HepG2 (cell line): ENCODE measurements around the gene CHID1. TPM values are rescaled to one million over a fixed set of nuclear protein-coding genes. Genes with fewer than 3 reads are reported as not detected.

Source experiments
- AKAP8 ChIP-seq: sonication (generic); formaldehyde crosslinking; IDR thresholded peaks from 2 replicates; pipeline ENCODE4 v1.5.1; 2020; ENCODE audit warnings: mild to moderate bottlenecking, missing genetic modification reagents
- FOXC1 ChIP-seq: sonication (generic); formaldehyde crosslinking; IDR thresholded peaks from 2 replicates; pipeline ENCODE4 v1.8.0; 2022; ENCODE audit warnings: mild to moderate bottlenecking, missing genetic modification reagents, borderline replicate concordance
- FOXK1 ChIP-seq: sonication (generic); formaldehyde crosslinking; IDR thresholded peaks from 2 replicates; pipeline ENCODE4 v1.4.0; 2020; ENCODE audit warnings: low read depth, missing genetic modification reagents, borderline replicate concordance
- FOXP4 ChIP-seq: sonication (generic); formaldehyde crosslinking; IDR thresholded peaks from 2 replicates; pipeline ENCODE4 v1.4.0; 2020; ENCODE audit warnings: missing genetic modification reagents
- KLF12 ChIP-seq: sonication (generic); formaldehyde crosslinking; IDR thresholded peaks from 2 replicates; pipeline ENCODE4 v1.4.0; 2020; ENCODE audit warnings: missing genetic modification reagents, borderline replicate concordance
- KLF16 ChIP-seq, 2 experiments: sonication (generic) in 1 of 2; formaldehyde crosslinking in 1 of 2; IDR thresholded peaks; 2 replicates each; pipeline versions ENCODE4 v1.6.1 to v1.8.0; 2016 to 2023; ENCODE audit warnings: missing genetic modification reagents in 2 of 2, missing compliant biosample characterization in 1 of 2
- NFE2L2 ChIP-seq: fragments of 150-350 bp; IDR thresholded peaks from 2 replicates; pipeline ENCODE4 v1.6.1; 2014; ENCODE audit warnings: low read length
- RAD21 ChIP-seq: fragments of 450-650 bp; formaldehyde crosslinking; IDR thresholded peaks from 2 replicates; pipeline ENCODE4 v1.5.0; 2020; ENCODE audit warnings: mild to moderate bottlenecking
- SNAPC2 ChIP-seq: sonication (generic); formaldehyde crosslinking; IDR thresholded peaks from 2 replicates; pipeline ENCODE4 v1.8.1; 2022; ENCODE audit warnings: mild to moderate bottlenecking, missing genetic modification reagents
- SOX13 ChIP-seq, 3 experiments: fragments of 450-650 bp in 1 of 3; sonication (generic) in 1 of 3; formaldehyde crosslinking in 1 of 3; IDR thresholded peaks in 2 of 3; conservative IDR thresholded peaks in 1 of 3; 2 replicates each; pipeline versions ENCODE4 v1.5.0 to v1.6.1; 2016 to 2020; ENCODE audit warnings: antibody characterized with exemption in 1 of 3, mild to moderate bottlenecking in 1 of 3, missing compliant biosample characterization in 1 of 3, missing genetic modification reagents in 1 of 3, moderate library complexity in 1 of 3
- TMF1 ChIP-seq: sonication (generic); formaldehyde crosslinking; IDR thresholded peaks from 2 replicates; pipeline ENCODE4 v1.8.1; 2022; ENCODE audit warnings: low read depth, missing genetic modification reagents
- TRIM24 ChIP-seq: sonication (generic); formaldehyde crosslinking; IDR thresholded peaks from 2 replicates; pipeline ENCODE4 v1.8.0; 2022; ENCODE audit warnings: mild to moderate bottlenecking, missing genetic modification reagents
- ZFP82 ChIP-seq: sonication (generic); formaldehyde crosslinking; IDR thresholded peaks from 2 replicates; pipeline ENCODE4 v1.5.1; 2020; ENCODE audit warnings: mild to moderate bottlenecking, missing genetic modification reagents, borderline replicate concordance
- ZKSCAN1 ChIP-seq: fragments of 150-350 bp; IDR thresholded peaks from 2 replicates; pipeline ENCODE4 v1.6.1; 2014; ENCODE audit warnings: low read length
- ZNF282 ChIP-seq: fragments of 450-650 bp; IDR thresholded peaks from 2 replicates; pipeline ENCODE4 v1.6.1; 2018; ENCODE audit not compliant: partially characterized antibody
- ZNF33B ChIP-seq: sonication (generic); formaldehyde crosslinking; IDR thresholded peaks from 2 replicates; pipeline ENCODE4 v1.5.1; 2020; ENCODE audit warnings: mild to moderate bottlenecking, missing genetic modification reagents
- ZNF451 ChIP-seq: sonication (generic); formaldehyde crosslinking; IDR thresholded peaks from 2 replicates; pipeline ENCODE4 v1.5.0; 2020; ENCODE audit warnings: mild to moderate bottlenecking, missing genetic modification reagents
- ZNF468 ChIP-seq: sonication (generic); formaldehyde crosslinking; IDR thresholded peaks from 2 replicates; pipeline ENCODE4 v1.8.0; 2022; ENCODE audit warnings: mild to moderate bottlenecking, moderate library complexity, missing genetic modification reagents
- ZNF501 ChIP-seq: sonication (generic); formaldehyde crosslinking; IDR thresholded peaks from 2 replicates; pipeline ENCODE4 v1.5.1; 2020; ENCODE audit warnings: mild to moderate bottlenecking, moderate library complexity, missing genetic modification reagents
- ZNF546 ChIP-seq: sonication (generic); formaldehyde crosslinking; conservative IDR thresholded peaks from 2 replicates; pipeline ENCODE4 v1.8.1; 2023; ENCODE audit warnings: mild to moderate bottlenecking, missing genetic modification reagents
- ZNF557 ChIP-seq: sonication (generic); formaldehyde crosslinking; IDR thresholded peaks from 2 replicates; pipeline ENCODE4 v1.4.0; 2020; ENCODE audit warnings: missing genetic modification reagents
- ZNF704 ChIP-seq: sonication (generic); formaldehyde crosslinking; IDR thresholded peaks from 2 replicates; pipeline ENCODE4 v1.8.1; 2023; ENCODE audit warnings: mild to moderate bottlenecking, inconsistent platforms, moderate library complexity, missing genetic modification reagents, borderline replicate concordance
- ZNF713 ChIP-seq: sonication (generic); formaldehyde crosslinking; IDR thresholded peaks from 2 replicates; pipeline ENCODE4 v1.4.0; 2020; ENCODE audit warnings: mild to moderate bottlenecking, missing genetic modification reagents
- ZNF839 ChIP-seq: sonication (generic); formaldehyde crosslinking; IDR thresholded peaks from 2 replicates; pipeline ENCODE4 v1.4.0; 2020; ENCODE audit warnings: missing genetic modification reagents, mild to moderate bottlenecking, borderline replicate concordance
- ZSCAN22 ChIP-seq: sonication (generic); formaldehyde crosslinking; IDR thresholded peaks from 2 replicates; pipeline ENCODE4 v1.4.0; 2020; ENCODE audit warnings: mild to moderate bottlenecking, missing genetic modification reagents
- polyA plus RNA-seq, 8 experiments: library from polyadenylated mRNA; depleted of rRNA in 3 of 8; stranded (reverse) in 7 of 8; unstranded in 1 of 8; fragments of >200 nt; fragmentation: Illumina TruSeq in 4 of 8; extraction: Trizol in 4 of 8; gene quantifications; 2 replicates each; pipeline versions ENCODE4 v1.2.1 to v1.2.3, GENCODE V29; 2011 to 2016; ENCODE audit warnings: low read depth in 4 of 8, missing spikeins in 1 of 8, mixed read lengths in 1 of 8; ENCODE audit not compliant: insufficient read depth in 1 of 8
- total RNA-seq, 5 experiments: library from RNA; depleted of rRNA; stranded (reverse); fragments of >200 nt; fragmentation: Illumina TruSeq; extraction: Trizol; gene quantifications; 2 replicates each; pipeline ENCODE4 v1.2.3, GENCODE V29; 2016; ENCODE audit warnings: low read depth in 1 of 5
- TF ChIP-seq, protein P1 (sequence below), 2 experiments: fragments of 450-650 bp in 1 of 2; sonication (generic) in 1 of 2; formaldehyde crosslinking; IDR thresholded peaks; 2 replicates each; pipeline versions ENCODE4 v1.5.0 to v1.8.0; 2020 to 2022; ENCODE audit warnings: mild to moderate bottlenecking in 1 of 2, missing genetic modification reagents in 1 of 2

The CHID1 gene
- total and polyA plus RNA-seq, 2 of the 13 experiments (the other 11 are each of a cell fraction or from before 2014, with no cell fraction given), result 65.1 to 93.6 TPM

DNA sequence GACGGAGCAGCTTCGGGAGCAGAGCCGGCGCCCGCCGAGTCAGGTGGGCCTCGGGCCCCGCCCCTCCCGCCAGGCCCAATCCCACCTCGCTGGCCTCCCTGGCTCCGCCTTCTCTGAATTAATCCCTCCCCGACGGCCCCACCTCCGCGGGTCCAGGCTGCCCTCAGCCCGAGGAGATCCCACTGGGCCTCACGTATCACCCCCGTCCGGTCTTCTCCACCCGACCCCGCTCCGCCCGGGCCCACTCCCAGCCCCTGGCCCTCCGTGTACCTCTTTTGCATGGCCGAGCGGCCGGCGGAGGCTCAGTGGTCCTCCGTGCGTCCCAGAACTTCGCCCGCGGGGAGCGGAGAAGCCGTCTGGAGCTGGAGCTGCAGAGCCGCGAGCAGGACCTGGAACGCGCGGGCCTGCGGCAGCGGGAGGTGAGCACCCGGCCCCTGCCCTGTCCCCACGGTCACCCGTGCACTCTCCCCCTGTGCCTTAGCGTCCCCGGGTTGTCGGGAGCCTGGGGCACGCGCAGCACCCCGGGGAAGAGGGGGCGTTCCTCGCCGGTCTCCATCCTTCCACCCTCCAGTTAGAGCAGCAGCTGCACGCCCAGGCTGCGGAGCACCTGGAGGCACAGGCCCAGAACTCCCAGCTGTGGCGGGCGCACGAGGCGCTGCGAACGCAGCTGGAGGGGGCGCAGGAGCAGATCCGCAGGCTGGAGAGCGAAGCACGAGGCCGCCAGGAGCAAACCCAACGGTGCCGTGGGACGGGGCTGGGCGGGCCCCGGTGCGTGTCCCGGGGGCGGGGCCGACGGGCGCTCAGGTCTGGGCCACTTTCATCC is 80.1 kb downstream of the CHID1 start (continued):
- TF ChIP-seq ZNF704 (CRISPR knock-in tag) (0 out of 2 replicates have a peak, but pooled peaks have one; percentile 8), ZNF501 (CRISPR knock-in tag) (no peak), ZNF557 (CRISPR knock-in tag) (0 out of 2 replicates have a peak, but pooled peaks have one; percentile 46), FOXC1 (CRISPR knock-in tag) (0 out of 2 replicates have a peak, but pooled peaks have one; percentile 22), ZNF468 (CRISPR knock-in tag) (no peak), AKAP8 (CRISPR knock-in tag) (peak; percentile 96), FOXK1 (CRISPR knock-in tag) (no peak), ZNF839 (CRISPR knock-in tag) (no peak), TMF1 (CRISPR knock-in tag) (peak; percentile 59; the same call in 1 of the 2 replicates), SNAPC2 (CRISPR knock-in tag) (no peak), ZNF282 (no peak), NFE2L2 (no peak), KLF12 (CRISPR knock-in tag) (no peak), ZNF713 (CRISPR knock-in tag) (0 out of 2 replicates have a peak, but pooled peaks have one; percentile 59), FOXP4 (CRISPR knock-in tag) (no peak), ZFP82 (no peak), ZSCAN22 (no peak), ZNF546 (CRISPR knock-in tag) (peak; percentile 77; the same call in 1 of the 2 replicates), SOX13 (IDR thresholded peaks at IDR 0.05) (no peak), SOX13 (CRISPR knock-in tag; conservative IDR thresholded peaks at IDR 0.05 in 1 of 2, IDR thresholded peaks at IDR 0.05 in 1 of 2) (no peak), ZKSCAN1 (no peak), ZNF33B (CRISPR knock-in tag) (no peak), ZNF451 (CRISPR knock-in tag) (peak; percentile 69; the same call in 1 of the 2 replicates), RAD21 (CRISPR knock-in tag) (peak; percentile 18; the same call in 1 of the 2 replicates), KLF16 (CRISPR knock-in tag; IDR thresholded peaks at IDR 0.05) (no peak), TRIM24 (CRISPR knock-in tag) (no peak)
- TF ChIP-seq, protein P1, sequence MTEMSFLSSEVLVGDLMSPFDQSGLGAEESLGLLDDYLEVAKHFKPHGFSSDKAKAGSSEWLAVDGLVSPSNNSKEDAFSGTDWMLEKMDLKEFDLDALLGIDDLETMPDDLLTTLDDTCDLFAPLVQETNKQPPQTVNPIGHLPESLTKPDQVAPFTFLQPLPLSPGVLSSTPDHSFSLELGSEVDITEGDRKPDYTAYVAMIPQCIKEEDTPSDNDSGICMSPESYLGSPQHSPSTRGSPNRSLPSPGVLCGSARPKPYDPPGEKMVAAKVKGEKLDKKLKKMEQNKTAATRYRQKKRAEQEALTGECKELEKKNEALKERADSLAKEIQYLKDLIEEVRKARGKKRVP (CRISPR knock-in tag; IDR thresholded peaks at IDR 0.05), result no peak; a peak in 1 of 4 replicates
